NCI-H345 treated with DMSO at 0.1 percent for 48 hours (cell line): ENCODE measurements around the gene UBN1.

Experiments used
- DNase-seq: peaks from one replicate; lab custom pipeline; 2025; ENCODE audit not compliant: unreplicated experiment; lab: John Stamatoyannopoulos, UW

Gene UBN1

GRCh38 chr16:4820652-4821051 is 26.6 kb upstream of the UBN1 start:
- DNase-seq: no peak

GRCh38 chr16:4825196-4825595 is 22.1 kb upstream of the UBN1 start:
- no peak for DNase-seq

GRCh38 chr16:4826526-4826925 is 20.8 kb upstream of the UBN1 start:
- no peak for DNase-seq

- no peak for DNase-seq
Measured at GRCh38 chr16:4826980-4827379, 20.3 kb upstream of the UBN1 start.

DNA sequence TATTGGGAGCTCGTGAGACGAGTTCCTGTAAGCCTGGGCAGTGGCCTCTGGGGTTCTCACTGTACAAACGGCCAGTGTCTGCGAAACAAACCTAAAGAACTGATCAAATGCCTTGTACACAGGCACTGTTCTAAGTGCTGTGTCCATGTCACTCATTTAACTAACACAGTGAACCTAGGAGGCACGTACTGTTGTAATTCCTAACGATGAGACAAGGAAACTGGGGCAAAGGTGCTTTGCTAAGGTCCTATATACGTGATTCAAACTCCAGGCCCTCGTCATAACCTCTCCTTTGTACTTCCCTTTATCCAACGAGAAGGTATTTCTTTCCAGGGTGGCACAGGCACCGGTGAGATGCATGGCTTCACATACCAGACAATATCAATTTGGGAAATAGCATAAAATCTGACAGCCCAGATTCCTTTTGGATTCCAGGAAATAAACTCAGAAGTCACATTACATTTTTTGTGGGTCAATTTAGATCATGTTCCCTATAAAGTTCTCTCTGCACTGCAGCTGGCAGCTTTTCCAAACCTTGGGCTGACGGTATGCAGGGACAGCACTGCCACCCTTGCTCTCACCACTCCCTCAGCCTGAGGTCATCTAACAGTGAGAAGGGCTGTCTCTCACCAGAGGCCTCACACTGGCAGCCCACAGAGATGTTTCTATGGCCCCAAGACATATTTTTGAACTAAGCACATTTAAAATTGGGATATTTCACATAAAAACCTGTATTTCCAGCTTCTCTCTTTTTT is 18.5 kb upstream of the UBN1 start:
- DNase-seq: no peak

DNA sequence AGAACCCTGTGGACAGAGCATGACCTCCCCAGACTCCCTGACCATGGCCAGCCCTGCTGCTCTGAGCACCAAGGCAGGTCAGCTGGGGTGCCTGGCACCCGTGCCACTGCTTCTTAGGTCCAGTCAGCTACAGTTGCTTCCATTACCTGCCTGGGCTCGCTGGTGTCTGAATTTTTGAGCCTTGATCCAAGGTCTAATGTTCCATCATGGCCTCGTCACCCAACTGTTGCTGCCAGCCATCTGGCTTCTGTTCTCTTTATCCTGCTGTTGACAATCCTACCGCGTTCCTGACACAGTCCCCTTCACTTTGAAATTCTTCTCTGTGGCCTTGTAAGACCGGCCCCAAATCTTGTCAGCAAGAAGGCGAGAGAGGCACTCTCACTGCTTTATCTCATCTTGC is 16.9 kb upstream of the UBN1 start:
- no peak for DNase-seq

- no peak for DNase-seq
Measured at GRCh38 chr16:4831616-4832015, 15.7 kb upstream of the UBN1 start.

DNA sequence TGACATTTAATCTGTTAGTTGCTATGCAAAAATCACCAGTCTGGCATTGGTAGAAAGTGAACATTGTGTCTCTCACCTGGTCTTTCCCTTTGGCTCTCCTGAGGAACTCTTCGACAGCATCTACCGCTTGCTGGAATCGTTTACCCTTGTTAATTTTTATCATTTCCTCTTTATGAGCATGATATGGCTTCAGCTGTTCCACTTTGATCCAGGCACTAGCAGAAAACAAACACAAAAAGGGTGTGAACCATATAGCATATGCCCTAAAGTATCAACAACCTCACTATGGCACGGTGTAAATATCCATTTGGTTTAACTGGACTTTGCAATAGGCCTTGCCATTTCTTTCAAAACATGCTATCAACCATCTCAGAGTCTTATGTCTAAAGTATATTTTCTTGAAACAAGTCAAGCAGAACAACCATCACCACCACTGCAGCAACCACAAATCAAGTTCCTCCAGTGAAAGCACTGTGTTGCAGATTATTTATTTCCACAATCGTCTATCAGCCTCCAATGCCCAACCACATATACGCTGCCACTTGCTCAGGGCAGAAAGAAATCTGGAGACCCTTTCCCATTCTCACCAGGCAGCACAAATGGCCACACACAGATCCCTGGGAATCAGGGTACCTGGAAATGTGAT is 14.5 kb upstream of the UBN1 start:
- no peak for DNase-seq

DNA sequence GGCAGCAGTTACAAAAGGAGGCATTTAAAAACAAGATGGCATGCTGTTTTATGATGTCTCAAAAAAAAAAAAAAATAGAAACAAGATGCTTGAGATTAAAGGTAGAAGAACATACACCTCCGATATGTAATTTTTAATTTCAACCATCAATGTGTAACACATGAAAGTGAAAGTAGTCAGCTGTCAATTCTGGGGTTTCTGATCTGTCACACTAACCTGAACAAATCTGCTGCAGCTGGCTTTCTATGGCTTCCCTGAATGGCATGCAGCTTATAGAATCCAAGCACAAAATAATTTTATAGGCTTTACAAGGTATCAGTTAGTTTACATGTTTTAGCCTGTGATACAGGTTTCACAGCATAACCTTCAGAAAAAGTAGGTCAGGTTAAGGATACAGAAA is 13.7 kb upstream of the UBN1 start:
- DNase-seq: no peak

DNA sequence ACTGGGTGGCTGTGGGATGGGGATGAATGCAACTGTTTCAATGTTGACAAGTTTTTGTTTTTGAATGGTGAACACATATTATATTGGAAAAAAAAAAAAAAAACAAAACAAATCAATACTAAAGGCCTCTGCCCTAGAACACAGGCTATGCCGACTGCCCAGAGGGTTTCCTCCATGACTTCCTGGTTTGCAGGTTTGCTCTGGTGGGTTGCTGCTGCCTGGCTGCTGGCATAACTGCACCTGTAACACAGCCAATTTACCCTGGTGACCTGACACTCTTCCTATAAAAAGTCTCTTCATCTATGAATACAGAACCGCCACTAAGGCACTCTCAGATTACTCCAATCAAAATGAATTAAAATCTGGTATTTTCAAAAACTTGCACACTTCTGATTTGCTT is 10.6 kb upstream of the UBN1 start:
- DNase-seq: no peak

GRCh38 chr16:4837733-4838501 is 9.4 kb upstream of the UBN1 start:
- DNase-seq: no peak

DNA sequence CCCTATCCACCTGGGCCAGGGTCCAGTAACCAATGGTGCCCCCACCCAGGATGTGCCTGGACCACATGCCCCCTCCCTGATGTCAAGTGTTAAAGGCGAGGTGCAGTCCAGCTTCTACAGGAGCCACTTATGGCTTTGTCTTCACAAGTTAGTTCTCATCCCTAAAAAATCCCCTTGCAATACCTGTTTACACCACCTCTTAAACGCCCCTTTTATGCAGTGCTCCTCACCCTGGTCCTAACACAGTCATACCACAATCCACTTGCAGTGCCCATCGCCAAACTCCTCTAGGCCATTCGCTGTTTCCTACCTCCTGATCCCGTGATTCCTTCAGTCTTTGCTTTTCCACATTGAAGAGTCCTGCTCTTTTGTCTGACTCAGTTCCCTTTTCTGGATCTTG is 7.3 kb upstream of the UBN1 start:
- DNase-seq: no peak

DNA sequence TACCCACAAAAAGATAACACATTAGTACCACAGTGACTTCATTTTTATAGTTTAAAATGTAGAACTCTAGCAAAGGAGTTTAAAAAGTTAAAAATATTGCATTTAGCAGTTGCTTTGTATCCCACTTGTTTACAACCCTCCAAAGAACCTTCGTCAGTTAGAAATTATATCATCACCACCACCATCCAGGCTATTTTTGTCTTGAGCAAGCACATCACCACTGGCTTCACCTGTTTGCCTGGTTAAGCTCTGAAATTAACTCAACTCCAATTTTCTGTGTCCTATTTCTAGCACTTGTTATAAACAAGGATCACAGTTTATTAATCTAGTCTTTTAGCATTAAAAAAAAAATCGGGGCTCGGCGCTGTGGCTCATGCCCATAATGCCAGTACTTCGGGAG is 6.3 kb upstream of the UBN1 start:
- no peak for DNase-seq

- no peak for DNase-seq
Measured at GRCh38 chr16:4846503-4846900, 779 bp upstream of the UBN1 start.

- DNase-seq: no peak
Measured at GRCh38 chr16:4847774-4848587, 700 bp downstream of the UBN1 start.

DNA sequence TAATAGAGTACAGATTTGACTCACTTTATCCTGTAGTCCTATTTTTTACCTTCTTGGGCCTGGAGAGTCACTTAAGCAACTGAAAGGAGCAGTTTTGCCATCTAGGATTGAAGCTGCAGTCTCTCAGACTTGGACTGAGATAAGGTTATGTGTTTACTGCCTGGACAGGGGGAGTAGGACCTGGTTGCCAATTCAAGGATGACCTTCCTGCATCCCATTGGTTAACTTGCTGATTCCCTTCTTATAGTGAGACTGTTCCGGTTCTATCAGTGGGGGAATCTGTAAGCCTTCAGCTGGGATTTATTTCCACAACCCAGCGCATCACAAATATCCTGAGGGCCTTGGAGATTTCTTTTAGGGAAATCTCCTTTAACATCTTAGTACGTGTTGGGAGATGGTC is 2.9 kb downstream of the UBN1 start:
- DNase-seq: no peak

DNA sequence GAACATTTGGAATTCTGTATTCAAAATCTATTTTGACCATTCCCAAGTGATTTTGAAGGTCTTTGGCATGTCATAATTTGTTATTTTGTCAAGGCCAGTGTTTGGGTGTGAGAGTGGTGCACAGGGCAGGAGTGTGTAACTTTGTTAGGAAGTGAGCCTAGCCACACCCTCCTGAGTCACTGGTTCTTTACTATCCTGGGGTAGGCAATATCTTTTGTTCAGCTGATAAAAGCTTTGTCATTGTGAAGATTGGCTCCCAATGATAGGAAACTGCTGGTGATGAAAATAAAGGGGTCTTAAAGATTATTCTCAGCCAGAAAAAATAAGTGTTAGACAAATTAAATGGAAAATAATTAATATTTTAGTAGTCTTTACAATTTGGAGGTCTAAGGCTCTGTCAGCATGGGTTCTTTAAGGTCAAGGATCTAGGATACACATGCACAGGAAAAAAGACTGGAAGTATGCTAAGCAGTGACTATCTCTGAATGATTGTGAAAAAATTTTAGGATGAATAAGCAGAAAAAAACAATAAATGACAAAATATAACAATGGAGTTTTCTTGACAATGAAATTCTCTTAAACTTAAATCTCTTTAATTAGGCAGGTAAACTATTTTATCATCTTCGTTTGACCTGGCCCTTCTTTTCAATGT is 5.1 kb downstream of the UBN1 start:
- no peak for DNase-seq

DNA sequence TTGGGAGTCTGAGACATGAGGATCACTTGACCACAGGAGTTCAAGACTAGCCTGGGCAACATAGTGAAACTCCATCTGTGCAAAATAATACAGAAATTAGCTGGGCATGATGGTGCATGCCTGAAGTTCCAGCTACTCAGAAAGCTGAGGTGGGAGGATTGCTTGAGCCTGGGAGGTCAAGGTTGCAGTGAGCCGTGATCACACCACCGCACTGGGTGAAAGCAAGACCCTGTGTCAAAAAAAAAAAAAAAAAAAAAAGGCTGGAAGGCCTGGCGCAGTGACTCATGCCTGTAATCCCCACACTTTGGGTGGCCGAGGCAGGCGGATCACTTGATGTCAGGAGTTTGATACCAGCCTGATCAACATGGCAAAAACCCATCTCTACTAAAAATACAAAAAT is 8.1 kb downstream of the UBN1 start:
- no peak for DNase-seq

DNA sequence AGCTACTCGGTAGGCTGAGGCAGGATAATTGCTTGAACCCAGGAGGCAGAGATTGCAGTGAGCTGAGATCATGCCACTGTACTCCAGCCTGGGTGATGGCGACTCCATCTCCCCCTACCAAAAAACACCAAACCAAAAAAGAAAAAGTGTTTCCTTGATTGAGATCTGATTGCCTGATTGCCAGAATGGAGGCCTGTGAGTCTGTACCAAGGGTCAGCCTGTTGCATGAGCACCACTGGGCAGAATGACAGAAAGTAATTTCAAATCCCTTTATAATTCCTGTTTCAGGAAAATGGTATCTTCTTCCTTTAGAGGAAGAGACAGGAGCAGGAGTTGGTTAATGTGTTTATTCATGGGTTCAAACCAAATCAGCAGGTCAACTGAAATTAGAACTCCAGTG is 8.5 kb downstream of the UBN1 start:
- no peak for DNase-seq

DNA sequence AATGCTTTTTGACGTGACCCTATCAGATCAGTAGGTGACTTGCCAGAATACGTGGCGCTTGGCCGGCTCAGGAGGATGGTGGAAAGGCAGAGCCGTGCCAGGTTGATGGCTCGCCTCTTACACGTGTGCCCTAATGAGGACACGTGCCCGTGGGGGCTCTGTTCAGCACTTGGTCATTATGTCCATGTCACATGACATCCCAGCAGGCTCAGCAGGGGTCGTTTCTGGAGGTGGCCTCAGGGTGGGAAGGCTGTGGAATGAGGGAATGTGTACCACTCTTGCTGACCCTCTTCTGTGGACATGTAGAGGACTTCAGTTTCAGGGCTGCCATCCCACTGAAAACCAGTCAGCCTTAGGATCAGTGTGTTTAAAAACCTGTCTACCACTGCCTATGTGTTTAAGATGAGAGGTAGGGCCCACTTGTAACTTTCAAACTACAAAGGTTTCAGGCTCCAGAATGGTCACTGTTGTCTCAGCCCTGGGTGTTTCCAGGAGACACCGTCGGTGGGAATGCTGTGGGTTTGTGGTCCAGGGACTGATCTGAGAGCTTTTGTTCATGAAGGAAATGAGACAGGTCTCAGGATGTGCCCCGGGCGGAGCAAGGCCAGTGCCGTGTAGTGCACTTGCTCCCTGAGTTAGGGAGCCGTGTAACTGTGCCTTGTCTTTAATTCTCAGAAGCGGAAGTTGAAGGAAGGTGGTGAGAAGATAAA is 12.1 kb downstream of the UBN1 start:
- no peak for DNase-seq
